NB4 (cell line): ENCODE measurements around the gene CDH13.

Experiments used
- CTCF ChIP-seq: IDR thresholded peaks from one replicate; pipeline ENCODE4 v1.5.1; 2012; ENCODE audit warnings: low read depth, low read length
- MAX ChIP-seq: IDR thresholded peaks from 2 replicates; pipeline ENCODE4 v1.6.1; 2011; ENCODE audit warnings: low read depth, low read length
- MYC ChIP-seq: IDR thresholded peaks from 2 replicates; pipeline ENCODE4 v1.6.1; 2011; ENCODE audit warnings: low read depth, low read length
- POLR2A ChIP-seq: IDR thresholded peaks from 2 replicates; pipeline ENCODE4 v1.6.1; 2011; ENCODE audit warnings: mild to moderate bottlenecking; ENCODE audit not compliant: insufficient read length; ENCODE audit errors: extremely low read depth

- no peak for TF ChIP-seq CTCF
- no peak for TF ChIP-seq POLR2A
- TF ChIP-seq MAX = no peak
- no peak for TF ChIP-seq MYC
Measured at GRCh38 chr16:83830769-83831455, 1204.1 kb downstream of the CDH13 start.
